HL-60 (cell line): ENCODE measurements around the gene FKTN.

ENCODE experiments used
- DNase-seq, 2 experiments: peaks; one replicate each; pipeline ENCODE4 v3.0.0-alpha.2; 2010 to 2020; ENCODE audit warnings: low read depth in 1 of 2, low spot score in 1 of 2
- H3K27ac ChIP-seq: fragments of 250-450 bp; sonication (Bioruptor Pico); replicated peaks from 2 replicates; pipeline ENCODE4 v1.5.1; 2020; ENCODE audit warnings: mild to moderate bottlenecking, moderate library complexity
- H3K27me3 ChIP-seq: fragments of 250-450 bp; sonication (Bioruptor Pico); 2 replicates; pipeline ENCODE4 v1.5.1; 2021; ENCODE audit warnings: mild to moderate bottlenecking, moderate library complexity; ENCODE audit not compliant: insufficient read depth, poor library complexity, severe bottlenecking
- H3K4me3 ChIP-seq: replicated peaks from 2 replicates; pipeline ENCODE4 v1.5.1; 2011; ENCODE audit warnings: mild to moderate bottlenecking, control low read depth, low read length; ENCODE audit not compliant: insufficient read depth
- CTCF ChIP-seq: IDR thresholded peaks from one replicate; pipeline ENCODE4 v1.5.1; 2011; ENCODE audit warnings: low read length, control low read depth, inconsistent platforms; ENCODE audit not compliant: insufficient read depth
- GABPA ChIP-seq: IDR thresholded peaks from 2 replicates; pipeline ENCODE4 v1.6.1; 2012; ENCODE audit warnings: low read depth
- POLR2AphosphoS5 ChIP-seq: IDR thresholded peaks from 2 replicates; pipeline ENCODE4 v1.6.1; 2012; ENCODE audit warnings: low read depth
- REST ChIP-seq: IDR thresholded peaks from 2 replicates; pipeline ENCODE4 v1.6.1; 2012; ENCODE audit warnings: low read depth; ENCODE audit not compliant: insufficient replicate concordance
- SPI1 ChIP-seq: IDR thresholded peaks from 2 replicates; pipeline ENCODE4 v1.6.1; 2012; ENCODE audit warnings: low read depth, mild to moderate bottlenecking, borderline replicate concordance

The FKTN gene

GRCh38 chr9:105683688-105684275, 125.9 kb downstream of the FKTN start:
- Histone ChIP-seq H3K27me3 (no peaks in the 10 kb centered on the region), H3K27ac (no peak overlapping the region), H3K4me3 (no peak overlapping the region)
- DNase-seq, result no peak
- TF ChIP-seq SPI1 (no peak), REST (no peak), POLR2AphosphoS5 (no peak), CTCF (no peak), GABPA (no peak)

- Histone ChIP-seq H3K4me3 (no peak overlapping the region), H3K27me3 (no peaks in the 10 kb centered on the region), H3K27ac (no peak overlapping the region)
- DNase-seq, result no peak
- no peak for TF ChIP-seq SPI1
- TF ChIP-seq GABPA, result no peak
- no peak for TF ChIP-seq CTCF
- TF ChIP-seq REST, result no peak
- no peak for TF ChIP-seq POLR2AphosphoS5
These were observed 129.0 kb downstream of the FKTN start for GRCh38 chr9:105686936-105687335.
